Lower lobe of right lung (tissue), 2 donors: Measurements from ENCODE around the gene NECAB2. TPM values are rescaled to one million over a fixed set of nuclear protein-coding genes. Genes with fewer than 3 reads are reported as not detected.
A peak's percentile ranks its signal among the peaks of the same experiment; 100 is the strongest.

ENCODE experiments used
- ATAC-seq, 2 donors: fragments of 200-7000 bp; cut with Tn5 transposase; one replicate each; pipeline ENCODE4 v1.9.1; 2020 to 2022; ENCODE audit warnings: mild to moderate bottlenecking in 2 of 2, moderate library complexity in 2 of 2
- DNase-seq: peaks from one replicate; pipeline ENCODE4 v3.0.0-alpha.2; 2020
- H3K27ac ChIP-seq: fragments of 200-600 bp; one replicate; pipeline ENCODE4 v1.8.0; 2022
- H3K27me3 ChIP-seq: fragments of 200-600 bp; one replicate; pipeline ENCODE4 v1.8.0; 2022; ENCODE audit warnings: low read depth
- H3K36me3 ChIP-seq: fragments of 200-600 bp; one replicate; pipeline ENCODE4 v1.8.0; 2022; ENCODE audit warnings: mild to moderate bottlenecking
- H3K4me1 ChIP-seq: fragments of 200-600 bp; one replicate; pipeline ENCODE4 v1.8.0; 2022
- H3K4me3 ChIP-seq: fragments of 200-600 bp; one replicate; pipeline ENCODE4 v1.8.0; 2022; ENCODE audit warnings: mild to moderate bottlenecking
- H3K9me3 ChIP-seq: fragments of 200-600 bp; one replicate; pipeline ENCODE4 v1.8.0; 2022
- intact Hi-C: fragments of 100-400 bp; cut with DNase I; formaldehyde crosslinking; loops from one replicate; pipeline ENCODE4 v1.11.0; 2022
- total RNA-seq: library from RNA; stranded (reverse); fragmentation: NEBNext Ultra II Directional; extraction: Animal tissue kit (Norgen Biotek cat#: 25700); gene quantifications from one replicate; pipeline ENCODE4 v1.2.1, GENCODE V29; 2021
- TF ChIP-seq, protein P1 (sequence below): fragments of 200-600 bp; IDR thresholded peaks from one replicate; pipeline ENCODE4 v1.8.0; 2022; ENCODE audit warnings: antibody characterized with exemption, mild to moderate bottlenecking
- donor health status: DM: no; HTN: yes; CAD: no; lungs with severe emphysema.

Gene NECAB2
- total RNA-seq, 1 donor from 2014 or later: 0.44 TPM

GRCh38 chr16:83955218-83956130 lies 12.6 kb upstream of the NECAB2 start:
- no peak overlapping the region for H3K4me3 ChIP-seq
- TF ChIP-seq, protein P1, sequence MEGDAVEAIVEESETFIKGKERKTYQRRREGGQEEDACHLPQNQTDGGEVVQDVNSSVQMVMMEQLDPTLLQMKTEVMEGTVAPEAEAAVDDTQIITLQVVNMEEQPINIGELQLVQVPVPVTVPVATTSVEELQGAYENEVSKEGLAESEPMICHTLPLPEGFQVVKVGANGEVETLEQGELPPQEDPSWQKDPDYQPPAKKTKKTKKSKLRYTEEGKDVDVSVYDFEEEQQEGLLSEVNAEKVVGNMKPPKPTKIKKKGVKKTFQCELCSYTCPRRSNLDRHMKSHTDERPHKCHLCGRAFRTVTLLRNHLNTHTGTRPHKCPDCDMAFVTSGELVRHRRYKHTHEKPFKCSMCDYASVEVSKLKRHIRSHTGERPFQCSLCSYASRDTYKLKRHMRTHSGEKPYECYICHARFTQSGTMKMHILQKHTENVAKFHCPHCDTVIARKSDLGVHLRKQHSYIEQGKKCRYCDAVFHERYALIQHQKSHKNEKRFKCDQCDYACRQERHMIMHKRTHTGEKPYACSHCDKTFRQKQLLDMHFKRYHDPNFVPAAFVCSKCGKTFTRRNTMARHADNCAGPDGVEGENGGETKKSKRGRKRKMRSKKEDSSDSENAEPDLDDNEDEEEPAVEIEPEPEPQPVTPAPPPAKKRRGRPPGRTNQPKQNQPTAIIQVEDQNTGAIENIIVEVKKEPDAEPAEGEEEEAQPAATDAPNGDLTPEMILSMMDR: no peak
- DNase-seq (no peak), ATAC-seq (no peak)
- H3K27me3 ChIP-seq: no peaks in the 10 kb centered on the region
- H3K4me1 ChIP-seq: peaks cover 28% of the 10 kb centered on the region
- H3K36me3 ChIP-seq: peaks cover 21% of the 10 kb centered on the region
- no peaks in the 10 kb centered on the region for H3K9me3 ChIP-seq
- intact Hi-C loops: no loop called here
- H3K27ac ChIP-seq: peak overlapping the region; percentile 92

- Histone ChIP-seq H3K36me3 (peaks cover 32% of the 10 kb centered on the region), H3K9me3 (no peaks in the 10 kb centered on the region), H3K4me1 (peaks cover 28% of the 10 kb centered on the region), H3K27me3 (no peaks in the 10 kb centered on the region), H3K27ac (no peak overlapping the region), H3K4me3 (no peak overlapping the region)
- DNase-seq (peak; percentile 90), ATAC-seq (peak in 1 of 2 donors; percentile 34)
- TF ChIP-seq, protein P1: peak; percentile 82
- intact Hi-C loops: no loop called here
Observed at GRCh38 chr16:83956336-83957289, 11.4 kb upstream of the NECAB2 start.

DNA sequence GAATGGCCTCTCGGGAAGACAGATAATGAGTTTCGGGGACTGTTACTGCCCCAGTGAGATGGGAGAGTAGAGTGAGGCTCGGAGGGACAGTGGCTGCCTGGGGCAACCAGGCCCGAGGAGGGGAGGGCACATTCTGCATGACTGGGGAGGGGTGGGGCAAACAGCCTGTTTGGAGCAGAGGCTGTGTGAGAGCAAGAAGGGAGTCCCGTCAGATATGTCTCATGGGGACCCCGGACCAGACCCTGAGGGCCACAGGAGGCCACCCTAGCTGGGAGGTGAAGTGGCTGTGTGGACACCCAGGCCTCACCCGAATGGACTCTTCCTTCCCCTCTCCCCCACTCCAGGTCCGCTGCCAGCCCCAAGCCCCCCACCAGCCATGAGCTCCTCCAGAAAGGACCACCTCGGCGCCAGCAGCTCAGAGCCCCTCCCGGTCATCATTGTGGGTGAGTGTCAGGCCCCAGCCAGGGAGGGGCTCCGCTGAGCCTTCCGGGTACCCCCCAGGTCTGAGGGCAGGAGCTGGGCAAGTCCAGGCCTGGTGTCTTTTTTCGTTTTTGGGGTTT lies 10.7 kb upstream of the NECAB2 start:
- TF ChIP-seq, protein P1: no peak
- H3K9me3 ChIP-seq: no peaks in the 10 kb centered on the region
- H3K27ac ChIP-seq: no peak overlapping the region
- H3K4me3 ChIP-seq: no peak overlapping the region
- ATAC-seq: no peak
- no peaks in the 10 kb centered on the region for H3K27me3 ChIP-seq
- no peak for DNase-seq
- H3K36me3 ChIP-seq: peaks cover 34% of the 10 kb centered on the region
- H3K4me1 ChIP-seq: peaks cover 27% of the 10 kb centered on the region
- intact Hi-C loops: no loop called here

- TF ChIP-seq, protein P1: no peak
- Histone ChIP-seq H3K27ac (no peak overlapping the region), H3K36me3 (peaks cover 43% of the 10 kb centered on the region), H3K27me3 (no peaks in the 10 kb centered on the region), H3K4me1 (peaks cover 18% of the 10 kb centered on the region), H3K9me3 (no peaks in the 10 kb centered on the region), H3K4me3 (no peak overlapping the region)
- ATAC-seq (no peak), DNase-seq (no peak)
- intact Hi-C loops: no loop called here
Observed at GRCh38 chr16:83958137-83958845, 9.8 kb upstream of the NECAB2 start.
